GM19324 (cell line): Measurements from ENCODE around the gene FHL2.
"Not testable (repeated sequence)": the region's sequence is repeated elsewhere in the genome, so short reads cannot be mapped to it uniquely, and the experiment has no call there.

Experiments
- ATAC-seq: cut with Tn5 transposase; IDR thresholded peaks from one replicate; pipeline ENCODE4 v1.9.1; 2021; ENCODE audit warnings: mild to moderate bottlenecking, moderate library complexity; ENCODE audit not compliant: unreplicated experiment, low FRiP score

FHL2 gene

GRCh38 chr2:105424836-105425235, 26.0 kb upstream of the FHL2 start:
- not testable (repeated sequence) for ATAC-seq

GRCh38 chr2:105422801-105423200, 23.9 kb upstream of the FHL2 start:
- no peak for ATAC-seq

GRCh38 chr2:105421053-105421452, 22.2 kb upstream of the FHL2 start:
- no peak for ATAC-seq

DNA sequence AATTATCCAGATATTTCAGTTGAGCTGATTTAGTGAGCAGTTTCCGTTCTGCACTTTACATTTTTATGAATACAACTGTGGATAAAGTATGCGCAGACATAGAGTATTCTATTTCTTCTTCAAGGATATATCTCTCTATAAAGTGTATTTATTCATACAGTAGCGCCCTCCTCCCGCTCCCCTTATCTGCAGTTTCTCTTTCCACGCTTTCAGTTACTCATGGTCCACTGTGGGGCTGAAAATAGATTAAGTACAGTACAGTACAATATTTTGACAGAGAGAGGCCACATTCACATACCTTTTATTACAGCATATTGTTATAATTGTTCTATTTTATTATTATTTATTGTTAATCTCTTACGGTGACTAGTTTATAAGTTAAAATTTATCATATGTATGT, 19.7 kb upstream of the FHL2 start:
- no peak for ATAC-seq

DNA sequence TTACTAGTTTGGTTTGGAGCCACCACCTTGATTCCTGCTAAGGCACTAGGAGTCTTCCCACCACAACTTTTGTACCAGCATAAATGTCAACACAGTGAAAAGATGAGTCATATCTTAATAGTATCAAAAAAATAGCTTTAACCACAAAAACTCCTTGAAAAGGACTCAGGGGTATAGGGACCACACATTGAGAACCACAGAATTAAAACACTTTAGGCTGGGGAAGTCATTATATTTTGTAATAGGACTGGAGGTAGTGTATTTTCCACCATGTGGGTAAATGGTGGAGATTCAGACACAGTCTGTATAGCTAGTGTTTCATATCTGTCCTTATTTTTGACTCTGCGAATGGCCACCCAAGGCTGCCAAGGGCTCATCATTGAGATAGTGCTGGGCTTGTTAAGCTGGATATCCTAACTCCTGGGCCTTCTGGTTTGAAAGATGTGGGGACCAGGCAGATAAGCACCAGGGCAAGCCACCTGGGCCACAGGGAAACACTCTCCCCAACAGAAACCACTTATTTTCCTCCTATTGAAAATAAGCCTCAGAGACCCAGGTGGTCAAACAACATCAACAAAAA, 19.1 kb upstream of the FHL2 start:
- ATAC-seq = no peak

DNA sequence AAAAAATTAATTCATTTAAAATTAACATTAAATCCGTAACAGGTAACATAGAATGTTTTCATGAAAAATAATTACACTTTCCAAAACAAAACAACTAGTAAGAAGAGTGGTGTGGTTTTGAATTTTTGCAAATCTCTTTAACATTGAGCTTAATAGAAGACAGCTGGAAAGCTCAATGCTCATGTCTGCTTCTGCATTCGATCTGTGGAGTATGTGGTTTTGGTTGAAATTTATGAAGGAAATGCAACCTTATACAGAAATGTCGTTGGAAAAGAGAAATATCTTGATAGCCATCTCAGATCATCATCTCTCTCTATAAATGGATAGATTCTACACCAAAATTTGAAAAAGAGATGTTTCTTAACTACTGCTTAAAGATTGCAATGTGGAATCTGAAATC, 17.3 kb upstream of the FHL2 start:
- no peak for ATAC-seq

DNA sequence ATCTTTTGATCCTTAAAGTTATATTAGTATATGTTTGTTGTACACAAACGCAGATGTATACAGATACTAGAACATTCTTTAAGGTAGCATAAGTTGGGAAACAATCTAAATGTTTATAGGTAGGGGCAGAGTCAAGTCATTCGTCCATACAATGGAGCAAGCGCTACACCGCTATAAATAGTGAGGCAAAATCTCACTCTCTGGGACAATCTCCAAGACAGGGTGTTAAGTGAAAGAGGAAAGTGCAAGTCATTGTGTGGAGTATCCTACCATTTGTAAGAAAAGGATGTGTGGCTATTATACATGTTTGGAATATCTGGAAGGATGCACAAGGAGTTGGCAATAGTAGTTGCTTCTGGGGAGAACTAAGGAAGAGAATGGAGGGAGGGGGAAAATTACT, 16.2 kb upstream of the FHL2 start:
- ATAC-seq = no peak

GRCh38 chr2:105413206-105413605, 14.4 kb upstream of the FHL2 start:
- no peak for ATAC-seq

GRCh38 chr2:105412584-105412983, 13.7 kb upstream of the FHL2 start:
- no peak for ATAC-seq

DNA sequence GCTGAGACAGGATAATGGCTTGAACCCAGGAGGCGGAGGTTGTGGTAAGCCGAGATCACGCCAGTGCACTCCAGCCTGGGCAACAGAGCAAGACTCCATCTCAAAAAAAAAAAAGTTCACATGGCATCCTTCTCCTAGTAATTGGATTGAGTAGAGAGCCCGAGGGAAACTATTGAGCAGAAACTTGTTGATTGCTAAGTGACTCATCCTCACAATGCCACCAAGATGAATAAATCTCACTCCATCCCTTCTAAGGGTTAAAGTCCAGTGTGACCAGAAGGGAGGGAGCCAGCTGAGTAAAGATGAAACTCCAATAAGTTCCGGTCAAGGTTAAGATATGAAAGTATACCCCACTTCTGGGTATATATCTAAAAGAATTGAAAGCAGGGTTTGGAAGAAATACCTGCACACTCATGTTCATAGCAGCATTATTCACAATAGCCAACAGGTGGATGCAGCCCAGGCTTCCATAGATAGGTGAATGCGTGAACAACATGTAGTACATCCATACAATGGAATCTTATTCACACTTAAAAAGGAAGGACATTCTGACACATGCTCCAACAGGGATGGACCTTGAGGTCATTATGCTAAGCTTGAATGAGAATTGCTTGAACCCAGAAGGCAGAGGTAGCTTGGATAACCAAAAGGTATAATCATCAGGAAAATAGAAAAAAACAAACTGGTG, 13.0 kb upstream of the FHL2 start:
- peak; percentile 58 for ATAC-seq

DNA sequence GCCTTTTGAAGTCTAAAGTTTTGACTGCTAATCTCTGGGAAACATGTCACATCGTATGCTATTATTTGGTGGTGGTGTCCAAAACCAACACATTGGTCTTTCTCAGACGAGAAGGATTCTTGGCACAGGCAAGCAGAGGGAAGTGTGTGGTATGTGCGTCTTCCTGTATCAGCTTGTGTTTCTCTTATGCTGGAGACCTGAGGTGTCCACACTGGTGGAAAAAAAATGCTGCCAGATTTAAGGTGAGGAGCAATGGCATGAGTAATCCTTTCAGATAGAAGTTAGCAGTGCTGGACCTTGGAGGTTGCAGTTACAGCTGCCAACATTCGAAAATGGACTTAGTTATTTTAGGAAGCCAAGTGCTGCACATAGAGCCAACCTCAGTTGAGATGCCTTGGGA, 11.7 kb upstream of the FHL2 start:
- ATAC-seq = no peak

DNA sequence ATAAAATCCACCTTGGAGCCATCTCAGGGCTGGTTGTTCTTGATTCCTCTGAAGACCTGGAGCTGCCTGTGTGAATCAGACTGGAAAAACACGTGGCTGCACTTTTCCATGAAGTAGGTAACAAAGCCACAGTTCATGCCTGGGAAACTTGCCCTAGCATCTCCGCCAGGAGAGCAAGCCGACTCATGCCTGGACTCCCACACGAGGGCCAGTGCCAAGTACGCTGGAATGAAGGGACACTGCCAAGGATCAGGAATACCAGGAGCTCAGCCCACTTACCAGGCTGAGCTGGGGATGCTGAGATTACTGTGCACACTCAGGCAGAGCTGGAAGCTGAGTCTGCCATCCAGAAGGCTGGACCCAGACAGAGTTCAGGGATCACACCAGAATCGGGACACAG, 10.9 kb upstream of the FHL2 start:
- no peak for ATAC-seq

GRCh38 chr2:105407946-105408743, 9.3 kb upstream of the FHL2 start:
- ATAC-seq = no peak

DNA sequence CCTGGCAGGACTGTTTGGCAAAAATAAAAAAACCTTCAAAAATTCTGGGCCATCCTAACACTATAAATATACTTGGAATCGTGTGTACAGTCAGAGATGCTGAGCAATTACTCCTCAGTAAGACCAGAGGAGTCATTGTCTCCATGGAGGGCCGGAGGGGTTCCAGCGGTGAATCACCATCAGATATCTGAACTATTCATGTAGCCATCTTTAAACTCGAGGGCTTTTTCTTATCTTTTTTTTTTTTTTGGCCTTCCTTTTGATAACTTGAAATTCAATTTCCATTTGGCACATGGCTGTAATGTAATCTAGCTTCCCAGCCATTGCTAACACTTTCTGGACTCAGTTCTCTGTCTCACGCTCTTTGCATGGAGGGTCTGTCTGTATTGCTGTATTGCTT, 7.4 kb upstream of the FHL2 start:
- ATAC-seq = no peak

DNA sequence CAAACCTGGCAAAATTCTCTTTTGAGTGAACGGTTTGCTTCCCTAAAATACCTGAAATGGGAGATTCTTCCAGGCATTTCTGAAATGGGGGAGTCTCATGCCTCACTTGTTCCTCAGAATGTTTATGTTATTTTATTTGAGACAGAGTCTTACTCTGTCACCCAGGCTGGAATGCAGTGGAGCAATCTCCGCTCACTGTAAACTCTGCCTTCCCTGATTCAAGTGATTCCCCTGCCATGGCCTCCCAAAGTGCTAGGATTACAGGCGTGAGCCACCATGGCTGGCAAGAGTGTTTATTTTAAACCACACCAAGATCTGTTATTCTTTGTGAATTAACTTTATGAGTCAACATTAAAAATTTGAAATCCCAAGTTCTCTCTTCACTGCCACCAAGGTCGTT, 6.4 kb upstream of the FHL2 start:
- ATAC-seq = no peak

DNA sequence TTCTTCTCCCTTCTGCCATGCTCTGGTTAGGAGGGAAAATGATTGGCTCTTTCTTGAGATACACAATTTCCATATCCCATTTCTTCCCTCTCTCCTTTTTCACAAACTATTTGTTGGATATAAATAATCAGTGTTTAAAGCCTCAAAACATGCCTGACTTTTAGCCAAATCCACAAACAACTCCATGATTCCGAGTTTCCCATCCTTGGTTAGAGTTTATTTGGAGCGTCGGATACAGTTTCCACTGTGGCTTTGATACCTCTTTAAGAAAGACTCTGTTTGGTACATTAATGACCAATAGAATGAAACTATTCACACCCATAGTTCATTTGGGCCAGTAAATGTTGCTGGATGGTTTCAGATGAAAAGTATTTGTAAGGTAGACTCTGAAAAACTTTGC, 5.9 kb upstream of the FHL2 start:
- ATAC-seq = no peak

GRCh38 chr2:105403783-105404698, 5.2 kb upstream of the FHL2 start:
- no peak for ATAC-seq

DNA sequence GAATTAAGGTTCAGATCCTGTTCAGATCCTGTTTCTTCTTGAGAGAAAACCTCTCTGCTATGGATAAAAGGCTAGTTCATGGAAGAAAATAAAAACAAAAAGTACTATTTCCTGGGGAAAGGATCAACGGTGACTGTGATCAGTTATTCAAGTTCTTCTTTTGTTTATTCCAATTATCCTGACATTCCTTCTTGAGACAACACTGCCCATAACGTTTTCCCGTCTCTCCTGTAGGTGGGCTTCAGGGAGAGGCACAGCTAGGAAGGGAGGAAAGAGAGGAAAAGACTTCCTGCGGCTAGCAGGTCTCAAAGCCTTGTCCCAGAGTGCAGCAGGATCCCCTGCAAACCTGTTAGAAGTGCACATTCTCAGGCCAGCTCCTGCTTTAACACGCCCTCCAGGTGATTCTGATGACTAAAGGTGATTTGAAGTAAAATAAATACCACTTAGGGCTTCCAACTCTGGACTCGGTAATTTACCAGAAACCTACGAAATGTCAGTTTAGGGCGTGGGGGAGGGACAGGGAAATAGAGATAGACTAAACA, 4.5 kb upstream of the FHL2 start:
- no peak for ATAC-seq

- ATAC-seq = no peak
Measured at GRCh38 chr2:105402809-105403208, 4.0 kb upstream of the FHL2 start.

GRCh38 chr2:105401867-105402266, 3.0 kb upstream of the FHL2 start:
- no peak for ATAC-seq

DNA sequence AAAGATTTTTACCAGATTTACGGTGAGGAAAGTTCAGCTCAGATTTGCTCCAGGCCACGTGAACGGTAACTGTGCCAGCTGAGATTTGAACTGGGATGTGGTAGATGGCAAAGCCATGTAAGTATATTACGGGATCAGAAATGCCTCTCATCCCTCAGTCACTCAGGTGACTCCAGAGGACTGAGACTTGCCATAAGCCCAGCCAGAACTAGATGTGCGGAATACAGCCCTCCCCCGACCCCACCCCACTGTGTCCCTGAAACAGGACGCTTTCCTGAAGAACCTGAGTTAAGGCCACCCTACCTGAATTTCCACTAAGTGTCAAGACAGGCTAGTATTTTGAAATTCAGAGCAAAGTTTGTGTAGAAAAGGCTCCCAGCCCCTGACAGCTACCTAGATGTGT, 1.3 kb upstream of the FHL2 start:
- no peak for ATAC-seq
